ENCODE results near the gene DMRTB1. TPM values are rescaled to one million over a fixed set of nuclear protein-coding genes. Genes with fewer than 3 reads are reported as not detected.

Gene DMRTB1
- total RNA-seq, 4 donors from 2014 or later, result not detected

DNA sequence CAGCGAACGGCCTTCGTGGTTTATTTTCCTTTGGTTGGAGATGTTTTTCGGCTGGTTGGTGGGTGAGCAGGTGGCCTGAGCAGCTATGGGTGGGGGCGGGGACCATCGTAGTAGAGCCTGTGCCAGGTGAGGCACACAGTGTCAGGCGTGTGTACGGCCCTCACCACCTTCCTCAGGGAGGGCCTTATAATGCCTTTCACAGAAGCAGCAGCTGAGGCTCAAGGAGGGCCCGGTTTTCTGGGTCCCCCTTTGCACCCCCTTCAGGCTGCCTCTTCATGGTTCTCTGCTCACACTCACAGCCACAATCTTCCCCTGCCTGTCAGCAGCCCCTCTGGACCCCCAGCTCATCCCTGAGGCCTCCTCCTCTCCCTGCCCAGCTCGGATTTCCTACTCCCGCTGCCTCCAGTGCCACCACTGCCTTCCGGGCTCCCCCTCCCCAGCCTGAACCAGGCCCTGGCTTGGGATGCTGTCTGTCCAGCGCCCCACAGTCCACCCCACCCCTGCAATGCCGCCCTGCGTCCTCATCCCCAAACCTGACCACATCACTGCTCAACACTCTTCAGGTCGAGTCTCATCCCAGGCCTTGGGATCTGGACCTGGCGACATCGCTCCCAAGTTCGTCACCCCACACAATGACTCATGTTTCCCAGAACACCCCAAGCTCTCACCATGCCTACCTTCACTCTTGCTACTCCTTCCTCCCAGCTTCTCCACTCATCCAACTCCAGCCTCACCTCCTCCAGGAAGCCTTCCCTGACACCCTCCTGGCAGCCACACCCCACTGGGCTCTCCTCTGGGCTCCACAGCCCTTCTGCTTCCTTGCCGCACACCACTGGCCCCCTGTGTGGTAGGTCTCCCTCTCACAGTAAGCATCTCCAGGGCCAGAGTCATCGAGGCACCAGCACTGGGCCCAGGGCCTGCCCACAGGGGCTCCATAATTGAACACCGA is 53.9 kb downstream of the DMRTB1 start:
- Histone ChIP-seq H3K27ac (no peak overlapping the region), H3K4me1 (peaks cover 0 to 15% (median 3%) of the 10 kb centered on the region in 4 donors), H3K9me3 (no peaks in the 10 kb centered on the region), H3K36me3 (no peaks in the 10 kb centered on the region), H3K4me3 (no peak overlapping the region), H3K27me3 (no peaks in the 10 kb centered on the region)
- no peak for DNase-seq (ENCODE audit: low spot score in 2 of 2)
- 86 to 88% methylated on average over 18 to 20 of the region's 22 CpGs for WGBS, 2 donors
- TF ChIP-seq, protein P1, sequence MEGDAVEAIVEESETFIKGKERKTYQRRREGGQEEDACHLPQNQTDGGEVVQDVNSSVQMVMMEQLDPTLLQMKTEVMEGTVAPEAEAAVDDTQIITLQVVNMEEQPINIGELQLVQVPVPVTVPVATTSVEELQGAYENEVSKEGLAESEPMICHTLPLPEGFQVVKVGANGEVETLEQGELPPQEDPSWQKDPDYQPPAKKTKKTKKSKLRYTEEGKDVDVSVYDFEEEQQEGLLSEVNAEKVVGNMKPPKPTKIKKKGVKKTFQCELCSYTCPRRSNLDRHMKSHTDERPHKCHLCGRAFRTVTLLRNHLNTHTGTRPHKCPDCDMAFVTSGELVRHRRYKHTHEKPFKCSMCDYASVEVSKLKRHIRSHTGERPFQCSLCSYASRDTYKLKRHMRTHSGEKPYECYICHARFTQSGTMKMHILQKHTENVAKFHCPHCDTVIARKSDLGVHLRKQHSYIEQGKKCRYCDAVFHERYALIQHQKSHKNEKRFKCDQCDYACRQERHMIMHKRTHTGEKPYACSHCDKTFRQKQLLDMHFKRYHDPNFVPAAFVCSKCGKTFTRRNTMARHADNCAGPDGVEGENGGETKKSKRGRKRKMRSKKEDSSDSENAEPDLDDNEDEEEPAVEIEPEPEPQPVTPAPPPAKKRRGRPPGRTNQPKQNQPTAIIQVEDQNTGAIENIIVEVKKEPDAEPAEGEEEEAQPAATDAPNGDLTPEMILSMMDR (IDR thresholded peaks at IDR 0.05), result no peak
- TF ChIP-seq POLR2A (IDR thresholded peaks at IDR 0.05), result no peak
- no peak for TF ChIP-seq EP300 (IDR thresholded peaks at IDR 0.05)

GRCh38 chr1:53513846-53514245 is 54.6 kb downstream of the DMRTB1 start:
- 83 to 90% methylated on average over 7 of the region's 7 CpGs for WGBS, 2 donors
- H3K4me3 ChIP-seq, result no peak overlapping the region
- H3K4me1 ChIP-seq, result peaks cover 0 to 16% (median 3%) of the 10 kb centered on the region in 4 donors
- H3K27ac ChIP-seq, result no peak overlapping the region
- no peaks in the 10 kb centered on the region for H3K36me3 ChIP-seq
- no peaks in the 10 kb centered on the region for H3K9me3 ChIP-seq
- H3K27me3 ChIP-seq, result no peaks in the 10 kb centered on the region
- DNase-seq (ENCODE audit: low spot score in 2 of 2), result no peak
- TF ChIP-seq EP300 (IDR thresholded peaks at IDR 0.05), result no peak
- no peak for TF ChIP-seq POLR2A (IDR thresholded peaks at IDR 0.05)
- TF ChIP-seq, protein P1 (IDR thresholded peaks at IDR 0.05), result no peak

DNA sequence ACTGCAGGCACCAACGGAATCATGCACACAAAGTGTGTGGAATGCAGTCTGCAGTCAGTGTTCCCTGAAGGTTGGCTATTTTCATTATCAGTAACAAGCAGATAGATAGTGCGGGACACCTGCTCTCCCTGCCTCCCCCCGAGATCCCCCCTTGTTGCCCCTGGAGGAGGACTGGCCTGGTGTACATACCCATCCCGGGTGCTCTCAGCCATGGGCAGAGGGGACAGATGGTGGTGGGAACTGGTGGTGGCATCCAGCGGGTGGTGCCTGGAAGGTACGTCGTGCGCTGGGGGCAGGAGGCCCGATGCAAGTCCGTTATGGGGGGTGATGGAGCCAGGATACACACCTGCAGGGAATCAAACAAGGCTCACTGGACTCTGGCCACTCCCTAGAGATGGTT is 55.2 kb downstream of the DMRTB1 start:
- H3K4me3 ChIP-seq, result no peak overlapping the region
- no peak for DNase-seq (ENCODE audit: low spot score in 2 of 2)
- no peaks in the 10 kb centered on the region for H3K27me3 ChIP-seq
- no peak for TF ChIP-seq EP300 (IDR thresholded peaks at IDR 0.05)
- no peak for TF ChIP-seq POLR2A (IDR thresholded peaks at IDR 0.05)
- TF ChIP-seq, protein P1 (IDR thresholded peaks at IDR 0.05), result no peak
- H3K9me3 ChIP-seq, result no peaks in the 10 kb centered on the region
- peaks cover 0 to 22% (median 3%) of the 10 kb centered on the region in 4 donors for H3K4me1 ChIP-seq
- no peak overlapping the region for H3K27ac ChIP-seq
- WGBS, 2 donors, result 90 to 92% methylated on average over 10 of the region's 10 CpGs
- H3K36me3 ChIP-seq, result no peaks in the 10 kb centered on the region

DNA sequence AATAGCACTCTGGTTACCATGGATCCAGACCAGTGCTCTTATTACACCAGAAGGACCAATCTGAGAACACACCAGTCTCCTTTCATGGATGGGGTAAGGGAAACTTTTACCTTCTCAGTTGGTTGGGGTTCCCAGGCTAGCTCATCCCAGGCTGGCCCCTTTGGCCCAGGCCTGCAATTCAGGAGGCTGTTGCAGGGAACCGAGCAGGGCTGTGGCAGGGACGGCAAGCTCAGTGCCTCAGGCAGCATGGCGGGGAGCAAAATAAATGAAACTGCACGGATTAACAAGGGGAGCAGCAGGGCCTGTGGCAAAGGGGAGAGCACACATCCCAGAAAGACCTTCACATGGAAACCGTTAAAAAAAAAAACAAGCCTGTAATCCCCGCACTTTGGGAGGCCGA is 57.0 kb downstream of the DMRTB1 start:
- H3K27me3 ChIP-seq, result no peaks in the 10 kb centered on the region
- H3K4me1 ChIP-seq, result peaks cover 0 to 29% (median 3%) of the 10 kb centered on the region in 4 donors
- TF ChIP-seq EP300 (IDR thresholded peaks at IDR 0.05), result no peak
- TF ChIP-seq, protein P1 (IDR thresholded peaks at IDR 0.05), result no peak
- no peak for TF ChIP-seq POLR2A (IDR thresholded peaks at IDR 0.05)
- no peaks in the 10 kb centered on the region for H3K9me3 ChIP-seq
- no peak overlapping the region for H3K27ac ChIP-seq
- no peak overlapping the region for H3K4me3 ChIP-seq
- no peak for DNase-seq (ENCODE audit: low spot score in 2 of 2)
- no peaks in the 10 kb centered on the region for H3K36me3 ChIP-seq
- 86 to 90% methylated on average over 6 to 7 of the region's 7 CpGs for WGBS, 2 donors

Other genes starting within 250 kb of the DMRTB1 start
- gene CZIB, start 238.8 kb upstream of the DMRTB1 start, total RNA-seq, result 10 to 100 TPM; 49.2 to 67.7 (median 64.7) TPM
- 10 to 100 TPM; 11.6 to 18.6 (median 16.8) TPM for gene MAGOH, start 220.9 kb upstream of the DMRTB1 start, total RNA-seq
- 10 to 100 TPM in 1 of 4 donors, 1 to 10 TPM in 3; 2.2 to 15.0 (median 2.5) TPM for gene LRP8, start 131.3 kb upstream of the DMRTB1 start, total RNA-seq